PC-9 (cell line): ENCODE results near the gene UFC1. TPM values are rescaled to one million over a fixed set of nuclear protein-coding genes. Genes with fewer than 3 reads are reported as not detected.

Experiments used
- BruUV-seq: library from RNA; stranded (reverse); fragments of 400-500 nt; replicated peaks from 2 replicates; lab custom pipeline; 2021; lab: Mats Ljungman, UMichigan
- CTCF ChIA-PET: fragments of 300-600 bp; sonication (Branson Sonifier 250); formaldehyde crosslinking; loops from one replicate; lab custom pipeline; 2022; ENCODE audit warnings: antibody characterized with exemption; lab: Charles Lee
- POLR2A ChIA-PET: fragments of 300-600 bp; sonication (Branson Sonifier 250); formaldehyde crosslinking; loops from one replicate; lab custom pipeline; 2022; ENCODE audit warnings: antibody characterized with exemption; ENCODE audit not compliant: unreplicated experiment; lab: Charles Lee
- DNase-seq, 2 experiments: peaks; one replicate each; pipeline versions ENCODE4 v3.0.0 to v3.0.0-alpha.2; 2015 to 2022; ENCODE audit warnings: mixed read lengths in 1 of 2
- H2AFZ ChIP-seq: fragments of 200-600 bp; sonication (generic); 2 replicates; pipeline ENCODE4 v1.8.1; 2017; ENCODE audit warnings: antibody characterized with exemption
- H3F3A ChIP-seq: fragments of 200-600 bp; sonication (generic); 2 replicates; pipeline ENCODE4 v1.8.1; 2017; ENCODE audit warnings: antibody characterized with exemption, mild to moderate bottlenecking, low read depth; ENCODE audit not compliant: insufficient read depth
- H3K27ac ChIP-seq: fragments of 200-600 bp; sonication (generic); 2 replicates; pipeline ENCODE4 v1.6.1; 2016; ENCODE audit warnings: mixed run types
- H3K27me3 ChIP-seq: fragments of 200-600 bp; sonication (generic); 2 replicates; pipeline ENCODE4 v1.6.1; 2016; ENCODE audit warnings: low read depth, mixed run types; ENCODE audit not compliant: insufficient read depth
- H3K36me3 ChIP-seq: fragments of 200-600 bp; sonication (generic); 2 replicates; pipeline ENCODE4 v1.6.1; 2016; ENCODE audit warnings: low read depth, mixed run types
- H3K4me1 ChIP-seq: fragments of 200-600 bp; sonication (generic); replicated peaks from 2 replicates; pipeline ENCODE4 v1.6.1; 2016; ENCODE audit warnings: mixed run types; ENCODE audit not compliant: insufficient read depth
- H3K4me2 ChIP-seq: fragments of 200-600 bp; sonication (generic); 2 replicates; pipeline ENCODE4 v1.6.1; 2017; ENCODE audit warnings: mixed run types
- H3K4me3 ChIP-seq: fragments of 200-600 bp; sonication (generic); 2 replicates; pipeline ENCODE4 v1.6.1; 2016; ENCODE audit warnings: mixed run types
- H3K79me2 ChIP-seq: fragments of 200-600 bp; sonication (generic); 2 replicates; pipeline ENCODE4 v1.6.1; 2017; ENCODE audit warnings: low read depth, mixed run types
- H3K9me2 ChIP-seq: fragments of 200-600 bp; sonication (generic); 2 replicates; pipeline ENCODE4 v1.8.1; 2017; ENCODE audit warnings: mild to moderate bottlenecking; ENCODE audit not compliant: insufficient read depth
- H3K9me3 ChIP-seq: fragments of 200-600 bp; sonication (generic); 2 replicates; pipeline ENCODE4 v1.8.1; 2016; ENCODE audit warnings: low read depth; ENCODE audit not compliant: insufficient read depth
- H4K20me1 ChIP-seq: fragments of 200-600 bp; sonication (generic); 2 replicates; pipeline ENCODE4 v1.8.1; 2017; ENCODE audit not compliant: insufficient read depth
- EZH2 ChIP-seq: fragments of 200-600 bp; sonication (generic); IDR thresholded peaks from 2 replicates; pipeline ENCODE4 v1.8.0; 2017; ENCODE audit warnings: antibody characterized with exemption, low read depth
- intact Hi-C: fragments of 100-400 bp; cut with micrococcal nuclease; formaldehyde crosslinking; loops from one replicate; pipeline ENCODE4 v1.10.0; 2022; ENCODE audit not compliant: unreplicated experiment
- total RNA-seq: library from RNA; stranded (reverse); gene quantifications from 2 replicates; pipeline ENCODE4 v1.2.3, GENCODE V29; 2021
- TF ChIP-seq, protein P1 (sequence below): fragments of 200-600 bp; sonication (generic); conservative IDR thresholded peaks from 2 replicates; pipeline ENCODE4 v1.6.1; 2017; ENCODE audit warnings: mixed run types, antibody characterized with exemption, mild to moderate bottlenecking, moderate library complexity

The UFC1 gene
- total RNA-seq, 1 experiment from 2014 or later: 74.9 TPM

DNA sequence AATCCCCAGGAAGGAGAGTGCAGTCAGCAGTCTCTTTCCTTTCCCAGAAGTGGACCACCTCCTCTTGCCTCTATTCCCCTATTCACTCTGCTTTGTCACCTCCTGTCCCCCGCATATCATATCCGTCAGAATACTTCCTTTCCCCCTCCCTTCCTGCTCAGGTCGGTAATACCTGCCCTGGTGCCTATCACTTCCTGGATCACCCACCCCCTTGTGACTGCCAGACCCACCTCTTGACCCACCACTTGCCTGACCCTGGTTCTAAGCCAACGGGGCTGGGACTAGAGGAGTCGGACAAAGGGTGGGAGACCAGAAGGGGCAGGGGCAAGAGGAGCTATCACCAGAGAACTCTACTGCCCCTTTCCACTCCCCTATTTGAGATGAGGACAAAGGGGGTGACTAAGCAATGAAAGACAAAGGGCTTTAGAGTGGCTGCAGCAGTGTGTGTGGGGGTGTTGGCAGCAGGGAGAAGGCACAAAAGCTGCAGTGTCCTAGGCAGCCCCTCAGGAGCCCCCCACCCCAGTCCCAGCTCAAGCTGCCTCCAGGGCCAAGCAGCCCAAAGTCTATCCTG is 46.7 kb downstream of the UFC1 start:
- peaks cover 13% of the 10 kb centered on the region; the same call in 1 of the 2 replicates for H3F3A ChIP-seq
- H3K4me1 ChIP-seq: peaks cover 19% of the 10 kb centered on the region
- no peaks in the 10 kb centered on the region for H4K20me1 ChIP-seq
- ChIA-PET CTCF (interaction anchor here (0.6 kb wide), 1 partner anchor 179 kb away, joined by 6 read pairs; no protein-coding TSS in a partner anchor), POLR2A (interaction anchor here (0.6 kb wide), 1 partner anchor 910 kb away, joined by 5 read pairs; no protein-coding TSS in a partner anchor)
- no TSS peak for BruUV-seq
- intact Hi-C loops: no loop called here
- no peak overlapping the region for H3K4me2 ChIP-seq
- TF ChIP-seq, protein P1, sequence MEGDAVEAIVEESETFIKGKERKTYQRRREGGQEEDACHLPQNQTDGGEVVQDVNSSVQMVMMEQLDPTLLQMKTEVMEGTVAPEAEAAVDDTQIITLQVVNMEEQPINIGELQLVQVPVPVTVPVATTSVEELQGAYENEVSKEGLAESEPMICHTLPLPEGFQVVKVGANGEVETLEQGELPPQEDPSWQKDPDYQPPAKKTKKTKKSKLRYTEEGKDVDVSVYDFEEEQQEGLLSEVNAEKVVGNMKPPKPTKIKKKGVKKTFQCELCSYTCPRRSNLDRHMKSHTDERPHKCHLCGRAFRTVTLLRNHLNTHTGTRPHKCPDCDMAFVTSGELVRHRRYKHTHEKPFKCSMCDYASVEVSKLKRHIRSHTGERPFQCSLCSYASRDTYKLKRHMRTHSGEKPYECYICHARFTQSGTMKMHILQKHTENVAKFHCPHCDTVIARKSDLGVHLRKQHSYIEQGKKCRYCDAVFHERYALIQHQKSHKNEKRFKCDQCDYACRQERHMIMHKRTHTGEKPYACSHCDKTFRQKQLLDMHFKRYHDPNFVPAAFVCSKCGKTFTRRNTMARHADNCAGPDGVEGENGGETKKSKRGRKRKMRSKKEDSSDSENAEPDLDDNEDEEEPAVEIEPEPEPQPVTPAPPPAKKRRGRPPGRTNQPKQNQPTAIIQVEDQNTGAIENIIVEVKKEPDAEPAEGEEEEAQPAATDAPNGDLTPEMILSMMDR: no peak
- no peak for TF ChIP-seq EZH2
- H3K4me3 ChIP-seq: no peak overlapping the region
- H3K9me2 ChIP-seq: no peaks in the 10 kb centered on the region
- no peak for DNase-seq
- H3K36me3 ChIP-seq: peaks cover 9% of the 10 kb centered on the region
- no peaks in the 10 kb centered on the region for H3K9me3 ChIP-seq
- H3K79me2 ChIP-seq: peaks cover 29% of the 10 kb centered on the region
- H2AFZ ChIP-seq: no peak overlapping the region
- no peak overlapping the region for H3K27ac ChIP-seq
- no peaks in the 10 kb centered on the region for H3K27me3 ChIP-seq

DNA sequence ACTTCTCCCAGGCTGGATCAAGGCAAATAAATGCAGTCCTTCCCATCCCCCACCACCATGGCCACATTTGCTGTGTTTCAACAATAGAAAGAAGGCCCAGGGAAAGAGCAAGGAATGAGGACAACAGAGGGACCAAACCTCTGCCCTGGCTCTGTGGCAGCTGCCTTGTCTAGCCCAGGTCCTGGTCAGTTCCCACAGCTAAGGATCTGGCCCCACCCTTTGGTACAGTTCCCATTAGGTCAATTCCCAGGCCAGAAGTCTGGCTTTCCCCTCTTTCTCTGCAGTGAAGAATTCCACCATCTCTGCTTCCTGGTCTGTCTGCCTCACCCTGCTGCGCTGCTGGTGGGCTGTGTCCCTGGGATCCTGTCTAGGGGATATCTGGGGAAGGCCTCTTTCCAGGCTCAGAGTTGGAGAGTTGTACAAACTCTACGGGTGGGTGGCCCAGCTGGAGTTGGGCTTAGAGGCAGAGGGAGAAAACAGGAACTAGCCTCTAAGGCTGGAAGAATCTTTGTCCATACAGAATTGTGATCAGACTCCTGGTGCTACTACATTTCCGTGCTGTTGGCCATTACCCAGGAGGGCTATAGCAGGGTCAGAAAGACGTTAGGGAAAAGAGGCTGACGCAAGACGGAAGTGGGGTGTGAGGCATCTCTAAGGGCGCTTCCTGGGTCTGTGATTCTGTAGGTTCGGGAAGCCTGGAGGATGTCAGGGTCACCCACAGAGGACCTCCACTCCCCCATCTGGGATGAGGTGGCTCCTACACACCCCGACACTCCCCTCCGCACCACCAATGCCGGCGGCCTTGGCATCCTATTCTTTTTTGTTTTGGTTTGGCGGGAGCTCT is 47.4 kb downstream of the UFC1 start:
- peaks cover 19% of the 10 kb centered on the region for H3K4me1 ChIP-seq
- peak overlapping the region; percentile 90 for H2AFZ ChIP-seq
- TSS peak; percentile 98 for BruUV-seq

More for the DNA sequence above, 47.4 kb downstream of the UFC1 start:
- Histone ChIP-seq H3K27me3 (no peaks in the 10 kb centered on the region), H3K9me3 (no peaks in the 10 kb centered on the region), H3K4me2 (peak overlapping the region; percentile 79), H3K79me2 (peaks cover 29% of the 10 kb centered on the region), H3K9me2 (no peaks in the 10 kb centered on the region), H3F3A (peaks cover 13% of the 10 kb centered on the region; the same call in 1 of the 2 replicates), H3K27ac (peak overlapping the region; percentile 78; the same call in 1 of the 2 replicates), H3K36me3 (peaks cover 14% of the 10 kb centered on the region), H4K20me1 (no peaks in the 10 kb centered on the region), H3K4me3 (peak overlapping the region; percentile 90)
- TF ChIP-seq EZH2: no peak
- TF ChIP-seq, protein P1: no peak
- intact Hi-C loops: no loop called here
- DNase-seq: no peak
- ChIA-PET CTCF (interaction anchor here (0.6 to 1.6 kb wide), 3 partner anchors 24 to 173 kb away, joined by 3 to 8 read pairs (median 3); partner anchors contain the start of gene TOMM40L), POLR2A (interaction anchor here (0.6 kb wide), 2 partner anchors 84 to 911 kb away, joined by 4 to 5 read pairs; partner anchors contain the start of genes NIT1 and PFDN2)
